HG03095 (cell line): Measurements from ENCODE around the gene IRAK2.

Experiments
- ATAC-seq: cut with Tn5 transposase; IDR thresholded peaks from one replicate; pipeline ENCODE4 v1.9.1; 2021; ENCODE audit warnings: moderate library complexity; ENCODE audit not compliant: unreplicated experiment

Gene IRAK2

DNA sequence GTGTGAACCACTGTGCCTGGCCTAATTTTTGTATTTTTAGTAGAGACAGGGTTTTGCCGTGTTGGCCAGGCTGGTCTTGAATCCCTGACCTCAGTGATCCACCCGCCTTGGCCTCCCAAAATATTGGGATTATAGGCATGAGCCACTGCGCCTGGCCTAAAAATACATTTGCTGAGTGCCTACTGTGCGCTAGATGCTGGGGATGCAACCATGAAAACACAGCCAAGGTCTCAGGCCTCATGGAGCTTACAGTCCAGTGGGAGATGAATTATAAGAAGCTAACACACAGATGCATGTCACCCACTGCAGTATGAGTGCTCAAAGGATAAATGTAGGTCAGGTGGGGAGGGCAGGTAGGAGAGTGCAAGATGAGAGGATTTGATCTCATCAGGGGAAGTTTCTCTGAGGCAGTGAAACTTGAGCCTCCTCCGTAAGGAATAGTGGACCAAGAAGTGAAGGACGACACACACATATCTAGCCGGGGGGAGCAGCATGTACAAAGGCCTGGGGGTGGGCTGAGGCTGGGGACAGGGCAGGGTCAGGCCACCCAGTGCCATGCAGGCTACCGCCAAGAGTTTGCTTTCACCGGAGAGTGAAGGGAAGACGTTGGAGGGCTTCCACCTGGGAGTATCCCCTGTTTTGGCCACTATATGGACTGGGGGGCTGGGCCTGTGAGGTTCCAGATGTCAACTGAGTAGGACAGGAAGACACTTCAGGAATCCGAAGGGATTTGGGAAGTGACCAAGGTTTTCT, 24.3 kb downstream of the IRAK2 start:
- ATAC-seq: no peak

DNA sequence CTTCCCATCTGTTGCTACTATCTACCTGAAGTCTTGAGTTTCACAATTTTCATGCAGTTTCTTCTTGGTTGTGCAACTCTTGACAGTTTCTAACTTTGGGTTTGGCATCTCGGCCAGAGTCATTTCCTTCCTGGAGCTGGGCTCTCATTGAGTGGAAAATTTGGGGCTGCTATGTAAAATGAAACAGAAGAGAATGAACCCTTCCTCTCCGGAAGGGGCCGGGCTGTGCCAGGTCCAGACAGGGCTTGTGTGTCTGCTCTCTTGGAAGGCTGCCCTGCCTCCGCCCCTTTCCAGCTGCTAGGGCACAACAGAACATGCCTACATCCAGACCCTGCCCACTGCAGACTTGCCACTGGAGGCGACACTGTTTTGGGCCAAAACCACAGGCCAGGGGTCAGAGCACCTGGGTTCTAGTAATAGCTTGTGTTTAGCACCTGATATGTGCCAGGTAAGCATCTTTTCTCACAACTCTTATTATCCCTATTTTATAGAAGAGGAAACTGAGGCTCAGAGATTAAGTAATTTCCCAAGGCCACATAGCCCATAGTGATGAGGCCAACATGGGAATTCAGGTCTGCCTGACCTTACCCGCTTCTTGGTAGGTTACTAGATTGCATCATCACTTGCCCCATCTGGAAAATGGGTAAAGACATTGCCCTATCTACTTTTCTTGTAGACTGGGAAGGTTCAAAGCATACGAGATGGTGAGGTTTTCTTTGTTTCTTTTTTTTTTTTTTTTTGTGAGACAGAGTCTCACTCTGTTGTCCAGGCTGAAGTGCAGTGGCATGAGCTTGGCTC, 25.0 kb downstream of the IRAK2 start:
- ATAC-seq: no peak

DNA sequence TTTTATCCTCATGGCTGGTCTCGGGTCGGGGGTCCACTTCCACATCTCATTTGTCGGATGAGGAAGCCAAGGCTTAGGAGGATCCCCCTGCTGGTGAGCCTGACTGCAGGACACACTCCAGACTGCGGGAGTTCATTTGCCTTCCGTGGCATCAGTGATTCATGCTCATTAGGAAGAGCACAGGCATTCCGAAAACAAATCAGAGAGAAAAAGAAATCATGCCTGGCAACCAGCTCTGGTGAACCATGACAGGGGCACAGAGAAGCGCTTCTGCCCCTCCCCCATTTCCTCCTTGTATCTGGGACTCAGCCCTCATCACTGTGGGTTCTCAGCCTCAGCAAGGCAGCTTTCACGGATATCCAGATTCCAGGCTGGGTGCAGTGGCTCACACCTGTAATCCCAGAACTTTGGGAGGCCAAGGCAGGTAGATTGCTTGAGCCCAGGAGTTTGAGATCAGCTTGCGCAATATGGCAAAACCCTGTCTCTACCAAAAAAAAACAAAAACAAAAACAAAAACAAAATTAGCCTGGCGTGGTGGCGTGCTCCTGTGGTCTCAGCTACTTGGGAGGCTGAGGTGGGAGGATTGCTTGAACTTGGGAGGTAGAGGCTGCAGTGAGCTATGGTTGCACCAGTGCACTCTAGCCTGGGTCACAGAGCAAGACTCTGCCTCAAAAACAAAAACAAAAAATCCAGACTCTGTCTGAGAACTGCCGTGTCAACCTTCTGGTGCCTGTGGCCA, 28.4 kb downstream of the IRAK2 start:
- ATAC-seq: no peak

GRCh38 chr3:10193692-10194327, 29.1 kb downstream of the IRAK2 start:
- no peak for ATAC-seq

DNA sequence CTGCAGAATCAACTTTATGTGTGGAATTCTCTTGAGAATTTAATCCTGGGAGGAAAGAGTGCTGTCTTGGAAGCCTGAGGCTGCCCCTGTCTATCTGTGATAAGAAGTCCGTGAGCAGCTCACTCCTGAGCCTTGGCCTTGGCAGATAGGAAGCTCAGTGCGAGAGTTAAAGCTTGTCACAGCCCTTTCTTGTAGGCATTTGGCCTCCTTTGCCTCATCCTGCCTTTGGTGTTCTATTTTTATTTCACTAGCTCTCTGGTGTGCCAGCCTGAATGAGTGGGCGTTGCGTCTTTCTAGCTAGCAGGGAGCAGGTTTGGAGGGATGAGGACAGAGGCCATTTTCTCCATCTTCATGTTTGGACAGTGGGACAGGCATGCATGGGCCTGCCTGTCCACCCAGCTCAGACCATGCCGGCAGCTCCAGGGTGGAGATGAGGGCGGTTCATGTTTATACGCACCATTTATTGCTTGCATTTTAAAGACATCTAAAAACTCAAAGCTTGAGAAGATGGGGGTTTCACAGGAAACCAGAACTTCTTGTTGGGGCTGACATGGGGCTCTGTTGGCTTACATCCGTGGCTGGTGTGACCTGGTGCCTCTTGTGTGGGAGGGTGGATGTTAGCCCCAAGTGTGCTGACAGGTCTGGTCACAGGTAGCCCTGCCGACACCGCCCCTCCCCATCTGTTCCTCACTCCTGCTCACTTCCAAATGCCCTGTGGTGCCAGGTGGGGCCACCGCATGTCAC, 29.8 kb downstream of the IRAK2 start:
- no peak for ATAC-seq

DNA sequence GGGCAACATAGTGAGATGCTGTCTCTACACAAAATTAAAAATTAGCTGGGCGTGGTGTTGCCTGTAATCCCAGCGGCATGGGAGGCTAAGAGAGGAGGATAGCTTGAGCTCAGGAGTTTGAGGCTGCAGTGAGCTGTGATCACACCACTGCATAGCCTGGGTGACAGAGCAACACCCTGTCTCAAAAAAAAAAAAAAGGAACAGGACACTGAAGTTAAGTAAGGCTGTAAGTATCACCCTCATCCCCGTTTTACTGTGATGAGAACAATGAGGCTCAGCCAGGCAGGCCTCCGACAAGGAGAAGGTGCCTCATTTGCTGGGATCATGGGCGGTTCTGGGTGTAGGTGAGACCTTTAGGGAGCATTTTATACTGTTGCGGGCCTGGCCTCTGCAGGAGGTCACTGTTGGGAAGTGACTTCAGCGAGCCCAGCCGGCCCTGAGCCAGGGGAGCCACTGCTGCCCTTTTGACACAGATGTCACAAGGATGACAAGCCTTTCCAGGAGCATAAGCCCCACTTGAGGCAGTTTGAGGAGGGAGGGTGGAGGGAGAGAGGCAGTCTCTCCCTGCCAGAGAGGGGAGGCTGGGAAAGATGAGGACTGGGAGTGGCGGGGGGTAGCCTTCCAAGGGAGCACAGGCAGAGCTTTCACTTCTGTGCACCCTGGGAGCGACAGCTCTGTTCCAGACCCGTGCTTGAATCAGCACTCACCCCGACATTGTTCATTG, 30.8 kb downstream of the IRAK2 start:
- no peak for ATAC-seq

DNA sequence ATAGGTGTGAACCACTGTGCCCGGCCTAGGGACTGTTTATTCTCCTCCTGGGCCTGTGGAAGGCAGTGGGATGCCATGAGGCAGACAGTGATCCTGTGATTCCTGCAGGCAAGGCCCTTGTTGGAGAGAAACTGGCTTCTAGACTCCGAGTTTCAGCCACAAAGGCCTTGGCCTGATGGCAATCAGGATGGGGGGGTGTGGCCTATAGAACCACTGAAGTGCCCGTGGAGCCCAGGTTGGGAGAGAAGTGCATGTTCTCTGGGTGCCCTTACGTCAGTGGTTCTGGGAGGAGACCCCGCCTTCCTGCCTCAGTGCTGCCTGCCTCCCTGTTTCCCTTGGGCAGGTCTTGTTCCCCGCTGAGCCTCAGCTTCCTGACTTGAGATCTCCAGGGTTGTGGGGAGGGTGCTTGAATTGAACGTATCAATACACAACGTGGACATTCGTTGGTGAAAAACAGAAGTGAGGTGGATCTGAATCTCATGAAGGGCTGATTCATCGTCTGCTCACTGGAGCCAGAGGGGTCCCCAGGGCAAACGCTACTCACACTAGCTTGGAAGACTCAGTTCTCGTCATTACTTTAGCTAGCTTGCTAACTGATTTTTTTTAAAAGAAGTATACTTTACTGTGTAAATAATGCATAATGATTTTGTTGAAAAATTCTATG, 31.8 kb downstream of the IRAK2 start:
- ATAC-seq: no peak

DNA sequence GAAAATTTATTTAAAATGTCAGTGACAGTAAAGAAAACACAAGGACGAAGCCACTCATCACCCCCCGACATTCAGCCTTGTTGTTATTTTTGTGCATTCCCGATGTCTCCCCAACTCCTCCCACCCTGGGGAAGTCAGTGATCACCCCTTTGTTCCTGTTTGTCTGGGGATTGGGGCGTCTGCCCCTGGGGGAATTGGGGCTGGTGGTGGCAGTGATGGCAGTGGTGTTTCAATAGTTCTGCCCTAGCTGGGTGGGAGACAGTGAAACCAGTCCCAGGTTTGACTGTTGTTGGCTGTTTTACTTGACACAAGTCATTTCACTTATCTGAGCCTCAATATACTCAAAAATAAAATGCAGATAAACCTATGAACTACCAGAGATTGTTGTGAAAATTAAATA, 33.5 kb downstream of the IRAK2 start:
- no peak for ATAC-seq

DNA sequence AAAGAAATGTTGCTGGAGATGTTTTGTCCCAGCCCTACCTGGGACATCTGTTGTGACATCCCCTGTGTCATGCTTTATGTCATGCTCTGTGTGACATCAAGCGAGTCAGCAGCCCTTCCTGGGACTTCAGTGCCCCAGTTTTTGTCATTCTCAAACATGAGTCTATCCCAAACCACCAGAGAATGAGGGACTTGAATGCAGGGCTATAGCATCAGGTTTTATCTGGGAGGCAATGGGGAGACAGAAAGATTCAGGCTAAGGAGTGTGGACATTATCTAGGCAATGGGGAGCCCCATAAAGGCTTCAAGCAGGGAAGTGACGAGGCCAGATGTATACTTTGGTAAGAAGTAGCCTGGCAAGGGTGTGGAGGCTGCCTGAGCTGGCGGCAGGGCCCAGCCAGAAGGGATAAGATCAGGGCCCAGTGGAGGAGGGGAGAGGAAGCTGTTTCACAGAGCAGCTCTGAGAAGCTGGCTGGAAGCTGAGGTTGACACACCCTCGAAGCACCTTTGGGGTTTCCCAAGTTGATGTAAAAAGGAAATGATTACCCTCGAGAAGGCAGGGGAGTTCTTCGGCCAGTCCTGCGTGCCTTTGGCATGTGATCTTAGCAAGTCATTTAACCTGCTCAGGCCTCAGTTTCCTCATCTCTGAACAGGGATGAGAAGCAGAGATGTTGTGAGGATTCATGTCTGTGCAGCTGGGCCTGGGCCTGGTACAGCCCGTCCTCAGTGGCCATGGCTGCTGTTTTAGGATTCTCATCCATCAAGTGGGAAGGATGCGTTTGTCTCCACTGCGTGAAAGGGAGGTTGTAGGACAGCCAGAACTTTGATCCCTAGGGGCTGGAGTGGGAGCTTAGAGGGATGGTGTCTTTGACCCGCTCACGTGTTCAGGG, 34.3 kb downstream of the IRAK2 start:
- ATAC-seq: peak; percentile 71

- ATAC-seq: no peak
Measured at GRCh38 chr3:10204921-10205320, 40.2 kb downstream of the IRAK2 start.

- no peak for ATAC-seq
Measured at GRCh38 chr3:10205451-10206165, 40.9 kb downstream of the IRAK2 start.

DNA sequence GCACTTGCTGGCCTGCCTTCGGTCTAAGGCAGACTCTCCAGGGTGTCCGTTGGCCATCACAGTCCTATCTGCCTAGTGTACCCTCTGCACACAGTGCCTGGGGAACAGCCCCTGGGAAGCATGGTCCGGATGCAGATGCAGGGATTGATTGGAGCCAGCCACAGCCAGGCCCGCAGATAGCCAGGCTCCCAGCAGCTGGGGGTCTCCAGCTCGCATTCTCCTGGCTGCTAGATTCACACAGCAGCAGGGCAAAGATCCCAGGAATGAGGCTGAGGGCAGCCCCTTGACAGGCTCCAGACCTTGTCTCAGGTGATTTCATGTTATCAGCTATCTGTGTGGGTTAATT, 41.4 kb downstream of the IRAK2 start:
- no peak for ATAC-seq

DNA sequence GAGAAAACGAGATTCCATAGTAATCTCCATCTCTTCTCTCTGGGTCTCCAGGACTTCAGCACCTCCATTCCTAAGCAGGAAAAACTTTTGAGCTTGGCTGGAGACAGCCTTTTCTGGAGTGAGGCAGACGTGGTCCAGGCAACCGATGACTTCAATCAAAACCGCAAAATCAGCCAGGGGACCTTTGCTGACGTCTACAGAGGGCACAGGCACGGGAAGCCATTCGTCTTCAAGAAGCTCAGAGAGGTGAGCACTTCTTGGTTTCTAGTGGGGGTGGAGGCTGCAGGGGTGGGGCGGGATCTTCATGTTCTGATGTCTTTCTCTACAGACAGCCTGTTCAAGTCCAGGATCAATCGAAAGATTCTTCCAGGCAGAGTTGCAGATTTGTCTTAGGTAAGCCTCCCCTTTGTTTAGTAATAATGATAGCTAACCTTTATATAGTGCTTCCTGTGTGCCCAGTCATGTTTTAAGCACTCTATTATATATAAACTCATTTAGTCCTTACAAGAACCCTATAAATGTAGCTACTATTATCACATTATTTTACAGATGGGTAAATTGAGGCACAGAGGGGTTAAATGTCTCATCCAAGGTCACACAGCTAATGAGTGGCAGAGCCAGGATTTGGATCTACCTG, 48.6 kb downstream of the IRAK2 start:
- ATAC-seq: no peak

- ATAC-seq: no peak
Measured at GRCh38 chr3:10215578-10216368, 51.1 kb downstream of the IRAK2 start.

DNA sequence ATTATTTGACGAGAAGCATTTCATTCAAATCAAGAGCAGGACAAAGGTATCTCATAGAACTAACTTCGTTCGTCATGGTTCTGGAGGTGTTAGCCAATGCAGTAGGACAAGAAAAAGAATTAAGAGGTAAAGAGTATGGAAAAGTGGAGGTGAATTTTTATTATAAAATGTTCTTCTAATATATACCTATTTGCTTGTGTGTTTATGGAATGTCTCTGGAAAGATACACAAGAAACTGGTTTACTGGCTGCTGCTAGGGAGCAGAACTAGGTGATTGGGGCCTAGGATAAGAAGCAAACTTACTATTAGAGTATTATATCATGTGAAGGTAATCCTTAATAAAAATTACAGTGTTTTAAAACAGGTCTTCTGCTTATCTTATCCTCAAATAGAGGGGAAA, 52.6 kb downstream of the IRAK2 start:
- no peak for ATAC-seq

- no peak for ATAC-seq
Measured at GRCh38 chr3:10219737-10220136, 55.0 kb downstream of the IRAK2 start.
